GM18502 (cell line): ENCODE measurements around the gene APBB2.
"Not testable (repeated sequence)": the region's sequence is repeated elsewhere in the genome, so short reads cannot be mapped to it uniquely, and the experiment has no call there.

Source experiments
- ATAC-seq: cut with Tn5 transposase; IDR thresholded peaks from one replicate; pipeline ENCODE4 v1.9.1; 2021; ENCODE audit warnings: mild to moderate bottlenecking; ENCODE audit not compliant: unreplicated experiment, poor library complexity

Gene APBB2

DNA sequence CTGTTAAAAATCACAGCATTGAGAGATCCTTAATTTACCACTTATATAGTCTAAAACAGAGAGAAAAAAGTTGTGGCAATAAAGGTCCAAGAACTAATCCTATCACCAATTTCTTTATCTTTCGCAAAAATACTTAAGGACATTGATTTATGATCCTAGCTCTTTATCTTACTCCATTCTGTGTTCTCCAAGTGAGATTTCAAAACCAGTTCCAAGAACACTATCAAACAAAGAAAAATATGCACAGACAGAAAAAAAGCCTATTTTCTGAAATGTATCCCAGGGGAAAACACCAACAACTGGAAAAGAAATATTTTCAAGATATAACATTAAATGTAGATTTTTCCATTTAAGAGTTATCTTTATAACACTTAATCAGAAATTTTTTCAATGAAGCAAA lies 172.8 kb downstream of the APBB2 start:
- no peak for ATAC-seq

DNA sequence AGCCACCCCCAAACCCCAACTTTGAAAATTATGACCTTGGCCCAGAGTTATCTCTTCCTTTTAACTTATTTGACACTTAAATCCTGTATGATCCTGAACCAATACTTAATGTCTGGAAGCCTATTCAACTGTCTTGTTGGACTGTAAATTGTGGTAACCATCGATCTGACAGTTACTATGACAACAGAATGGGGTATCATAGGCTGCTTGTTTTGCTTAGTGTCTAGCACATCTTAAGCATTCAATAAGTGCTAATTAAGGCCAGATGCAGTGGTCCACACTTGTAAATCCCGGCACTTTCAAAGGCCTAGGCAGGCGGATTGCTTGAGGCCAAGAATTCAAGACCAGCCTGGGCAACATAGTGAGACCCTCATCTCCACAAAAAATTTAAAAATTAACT lies 175.0 kb downstream of the APBB2 start:
- no peak for ATAC-seq

DNA sequence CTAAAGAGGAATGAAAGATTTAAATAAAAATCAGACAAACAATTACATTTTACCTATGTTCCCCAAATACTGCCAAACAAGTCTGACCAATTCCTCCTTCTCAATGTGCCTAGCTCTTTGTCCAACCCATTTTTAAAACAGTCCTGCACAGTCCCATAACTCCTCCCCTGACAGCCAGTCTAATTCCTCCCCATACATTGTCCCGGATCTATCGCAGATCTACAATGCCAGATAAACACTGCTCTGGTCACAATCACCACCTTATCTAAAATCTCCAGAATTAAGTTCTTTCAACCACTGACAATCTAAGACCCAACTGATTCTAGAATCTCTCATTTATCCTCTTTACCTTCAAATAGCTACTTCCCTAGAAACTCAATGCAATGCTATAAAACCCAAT lies 176.0 kb downstream of the APBB2 start:
- no peak for ATAC-seq

DNA sequence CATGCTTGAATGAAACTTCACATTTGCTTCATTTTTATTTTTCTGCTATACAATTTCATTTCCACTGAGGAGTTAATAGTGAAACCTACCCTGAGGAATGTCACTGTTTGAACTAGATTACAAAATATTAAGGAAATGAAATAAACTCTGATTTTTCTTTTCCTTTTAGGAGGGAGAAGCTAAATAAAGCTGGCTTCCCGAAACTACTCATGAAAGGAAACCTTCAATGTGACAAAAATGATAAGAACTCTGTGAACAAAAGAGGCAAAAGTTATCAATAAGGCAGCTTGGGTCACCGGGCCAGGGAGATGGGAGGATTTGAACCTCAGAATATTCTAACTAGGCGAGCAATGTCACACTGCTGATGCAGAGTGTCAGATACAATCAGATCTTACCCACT lies 185.2 kb downstream of the APBB2 start:
- no peak for ATAC-seq

DNA sequence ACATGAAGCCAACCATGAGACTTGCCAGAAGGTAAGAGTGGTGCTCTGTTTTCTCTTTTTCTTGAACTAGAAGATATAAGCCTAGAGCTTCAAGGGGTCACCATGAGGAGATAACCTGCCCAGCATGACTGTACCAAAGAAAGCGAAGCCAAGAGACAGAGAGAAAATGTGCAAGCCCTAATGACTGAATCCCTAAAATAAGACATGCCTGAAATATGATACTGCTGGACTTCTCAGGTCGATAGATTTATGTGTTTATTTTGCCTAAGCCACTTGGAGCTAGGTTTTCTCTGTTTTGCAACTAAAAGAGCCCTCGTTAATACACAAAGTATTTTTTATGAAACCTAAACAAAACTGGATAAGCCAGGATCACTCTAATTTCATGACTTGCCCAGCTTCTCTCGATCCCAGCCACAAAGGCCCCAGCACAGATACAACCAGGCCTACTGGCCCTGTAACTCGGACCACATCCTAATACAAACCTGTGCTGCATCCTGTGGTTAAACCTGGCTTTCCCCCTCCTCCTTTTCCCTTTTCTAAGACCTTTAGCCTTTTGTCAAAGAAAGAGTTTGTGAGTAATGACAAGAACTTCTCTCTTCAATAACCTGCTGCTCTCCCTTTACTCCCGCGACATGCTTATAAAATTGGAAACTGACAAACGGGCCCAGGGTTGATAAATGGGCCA lies 185.8 kb downstream of the APBB2 start:
- ATAC-seq: no peak

DNA sequence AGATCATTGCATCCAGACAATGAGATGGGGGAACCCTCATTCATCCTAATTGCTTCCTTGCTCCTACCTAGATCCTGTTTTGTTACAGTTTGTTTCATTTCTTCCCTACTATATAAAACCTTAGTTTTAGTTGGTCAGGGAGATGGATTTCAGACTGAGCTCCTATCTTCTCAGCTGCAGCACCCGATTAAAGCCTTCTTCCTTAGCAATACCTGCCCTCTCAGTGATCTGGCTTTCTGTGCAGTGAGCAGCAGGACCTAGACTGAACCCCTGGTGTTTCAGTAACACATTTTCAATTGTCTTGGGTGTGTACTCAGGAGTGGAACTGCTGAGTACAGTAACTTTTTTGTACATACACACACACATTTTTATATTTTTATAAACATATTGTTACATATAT lies 187.4 kb downstream of the APBB2 start:
- ATAC-seq: no peak

DNA sequence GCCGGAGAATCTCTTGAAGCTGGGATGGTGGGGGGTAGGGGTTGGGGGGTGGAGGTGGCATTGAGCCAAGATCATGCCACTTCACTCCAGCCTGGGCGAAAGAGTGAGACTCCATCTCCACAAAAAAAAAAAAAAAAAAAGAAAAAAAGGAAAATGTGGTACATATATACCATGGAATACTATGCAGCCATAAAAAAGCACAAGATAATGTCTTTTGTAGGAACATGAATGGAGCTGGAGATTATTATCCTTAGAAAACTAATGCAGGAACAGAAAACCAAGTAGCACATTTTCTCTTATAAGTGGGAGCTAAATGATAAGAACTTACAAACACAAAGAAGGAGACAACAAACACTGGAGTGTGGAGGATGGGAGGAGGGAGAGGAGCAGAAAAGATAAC lies 188.5 kb downstream of the APBB2 start:
- no peak for ATAC-seq

DNA sequence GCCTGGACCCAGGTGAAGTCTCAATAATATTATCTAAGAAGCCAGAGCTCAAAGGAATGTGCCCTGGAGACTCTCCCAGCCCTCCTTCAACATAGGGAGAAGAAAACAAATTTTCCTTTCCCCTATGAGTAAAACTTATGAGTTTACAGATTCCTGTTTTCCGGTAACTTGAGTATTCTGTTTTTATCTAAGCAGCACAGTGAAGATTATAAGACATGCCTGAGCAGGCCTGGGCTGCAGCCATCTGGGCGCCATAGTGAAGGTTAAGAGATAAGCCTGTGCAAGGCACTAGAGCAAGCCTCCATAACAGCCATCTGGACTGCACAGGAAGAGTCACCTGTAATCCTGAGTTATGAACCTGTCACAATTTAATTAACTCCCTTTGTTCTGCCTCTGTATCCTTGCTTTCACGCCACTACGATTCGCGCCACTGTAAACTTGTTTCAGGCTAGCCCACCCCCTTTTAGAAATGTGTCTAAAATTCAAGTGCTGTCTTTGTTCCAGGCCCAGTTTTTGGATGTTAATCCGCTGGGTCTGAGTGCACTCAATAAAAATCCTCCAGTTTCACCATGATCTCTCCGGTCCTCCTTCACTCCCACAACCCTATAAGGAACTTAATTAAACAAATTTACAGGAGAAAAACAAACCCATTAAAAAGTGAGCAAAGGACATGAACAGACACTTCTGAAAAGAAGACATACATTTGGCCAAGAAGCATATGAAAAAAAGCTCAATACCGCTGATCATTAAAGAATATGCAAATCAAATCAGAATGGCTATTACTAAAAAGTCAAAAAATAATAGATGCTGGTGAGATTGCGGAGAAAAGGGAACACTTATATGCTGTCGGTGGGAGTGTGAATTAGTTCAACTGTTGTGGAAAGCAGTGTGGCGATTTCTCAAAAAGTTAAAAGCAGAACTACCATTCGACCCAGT lies 189.5 kb downstream of the APBB2 start:
- no peak for ATAC-seq

DNA sequence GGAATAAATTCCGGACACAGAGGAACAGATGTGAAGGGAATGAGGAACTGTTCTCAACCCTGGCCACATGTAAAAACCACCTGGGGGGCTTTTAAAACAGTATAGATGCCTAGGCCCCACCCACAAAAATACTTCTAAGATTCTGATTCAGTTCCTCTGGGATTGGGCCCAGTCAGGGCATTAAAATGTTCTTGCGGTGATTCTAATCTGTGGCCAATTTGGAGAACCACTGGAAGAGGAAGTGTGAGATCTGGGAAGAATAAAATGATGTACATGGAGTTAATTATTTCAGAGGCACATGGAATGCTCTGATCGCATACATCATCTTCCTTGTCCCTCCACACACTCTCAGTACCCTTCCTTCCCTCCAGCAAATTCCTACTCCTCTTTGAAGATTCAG lies 192.2 kb downstream of the APBB2 start:
- no peak for ATAC-seq

DNA sequence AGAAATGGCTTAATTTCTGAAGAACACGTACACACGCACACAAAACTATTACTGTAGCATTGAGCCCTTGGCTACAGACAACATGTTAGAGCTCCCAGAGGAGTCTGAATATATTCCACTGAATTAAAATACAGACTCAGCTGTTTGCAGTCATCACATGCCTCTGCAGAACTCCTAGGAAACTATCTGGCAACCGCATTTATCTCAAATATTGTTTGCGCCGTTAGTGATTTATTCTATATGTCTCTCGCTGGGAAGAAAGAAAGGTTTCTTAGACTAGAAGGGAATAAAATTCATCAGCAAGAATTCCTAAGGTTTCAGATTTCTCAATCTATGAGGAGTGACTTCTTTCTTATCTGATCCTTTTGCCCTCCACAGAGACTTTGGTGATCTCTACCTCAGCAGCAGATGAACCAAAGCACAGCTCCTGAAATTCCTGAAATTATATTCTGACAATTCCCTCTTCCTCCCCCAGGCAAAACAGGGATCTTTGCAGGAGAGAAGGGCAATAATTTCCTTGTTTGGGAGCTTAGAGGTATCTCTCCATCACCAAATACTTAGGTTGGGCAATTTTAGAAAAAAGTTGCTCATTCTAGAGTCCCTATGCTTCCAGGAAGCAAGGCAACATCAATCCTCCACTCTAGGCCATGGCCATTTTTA lies 199.2 kb downstream of the APBB2 start:
- ATAC-seq: no peak

DNA sequence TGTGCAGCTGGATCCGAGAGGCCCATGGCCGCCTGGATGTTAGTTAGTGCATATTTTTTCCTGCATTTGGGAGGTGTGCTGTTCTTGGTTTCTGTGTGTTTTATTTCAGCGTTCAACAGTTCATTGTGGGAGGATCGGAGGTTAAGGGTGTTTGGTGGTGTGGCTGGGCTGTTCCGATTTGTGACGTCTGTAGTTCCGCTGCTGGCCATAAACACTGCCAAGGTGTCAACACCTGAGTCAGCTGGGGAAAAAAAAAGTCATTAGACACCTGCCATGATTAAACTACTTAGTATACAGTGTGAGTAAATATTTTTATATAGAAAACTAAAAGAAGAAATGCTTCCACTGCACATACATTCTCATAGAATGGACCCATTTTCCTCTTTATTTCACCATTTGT lies 200.2 kb downstream of the APBB2 start:
- no peak for ATAC-seq

DNA sequence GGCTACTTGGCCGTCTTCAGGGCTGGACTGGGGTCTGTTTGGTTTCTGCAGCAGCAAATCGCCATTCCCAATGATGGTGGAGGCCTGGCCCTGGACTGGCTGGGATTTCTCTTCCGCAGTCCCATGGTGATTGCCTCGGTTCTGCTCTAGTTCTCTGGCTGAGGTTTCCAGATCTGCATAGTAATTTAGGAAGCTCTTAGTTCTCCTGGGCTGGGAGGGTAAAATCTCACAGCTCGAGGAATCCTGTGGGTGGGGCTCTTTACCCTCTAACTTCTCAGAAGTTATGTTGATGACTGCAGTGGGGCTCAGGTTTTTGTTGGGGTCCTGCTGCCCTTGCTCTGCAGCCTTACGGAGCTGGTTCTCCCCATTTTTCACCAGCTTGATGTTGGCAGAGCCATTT lies 200.6 kb downstream of the APBB2 start:
- ATAC-seq: no peak

DNA sequence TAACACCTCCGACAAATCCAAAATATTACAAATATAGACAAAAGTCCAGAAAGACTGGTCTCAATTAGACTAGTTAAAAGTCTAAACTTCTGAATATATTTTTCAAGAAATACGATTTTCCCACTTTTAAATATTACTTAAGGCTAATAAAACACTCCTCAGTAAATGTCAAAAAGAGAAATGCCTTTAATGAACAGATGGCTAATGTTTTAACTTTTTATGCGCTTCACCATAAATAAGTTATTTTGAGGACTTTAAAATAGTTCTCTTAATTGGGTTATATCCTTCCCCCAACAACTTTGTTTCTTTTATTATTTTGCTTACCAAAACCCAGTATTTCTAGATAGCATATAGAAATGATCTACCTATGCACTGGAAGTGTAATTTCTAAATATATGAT lies 201.4 kb downstream of the APBB2 start:
- ATAC-seq: no peak

DNA sequence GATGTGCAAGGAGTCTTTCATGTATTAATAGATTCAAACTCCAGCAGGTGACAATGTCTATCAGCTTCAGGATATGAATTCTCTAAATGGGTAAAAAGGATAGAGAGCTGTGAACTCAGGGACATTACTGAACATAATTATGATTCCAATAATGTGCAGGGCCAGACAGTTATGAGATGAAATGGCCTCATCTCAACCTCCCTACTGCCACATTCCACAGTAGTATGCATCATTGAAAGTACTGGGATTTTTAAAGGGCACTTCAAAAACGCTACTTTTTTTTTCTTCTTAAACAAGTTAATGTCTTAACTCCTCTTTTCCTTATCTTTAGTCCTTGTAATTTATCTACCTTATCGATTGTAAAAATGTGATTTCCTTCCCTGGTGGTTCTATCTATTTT lies 202.0 kb downstream of the APBB2 start:
- no peak for ATAC-seq

DNA sequence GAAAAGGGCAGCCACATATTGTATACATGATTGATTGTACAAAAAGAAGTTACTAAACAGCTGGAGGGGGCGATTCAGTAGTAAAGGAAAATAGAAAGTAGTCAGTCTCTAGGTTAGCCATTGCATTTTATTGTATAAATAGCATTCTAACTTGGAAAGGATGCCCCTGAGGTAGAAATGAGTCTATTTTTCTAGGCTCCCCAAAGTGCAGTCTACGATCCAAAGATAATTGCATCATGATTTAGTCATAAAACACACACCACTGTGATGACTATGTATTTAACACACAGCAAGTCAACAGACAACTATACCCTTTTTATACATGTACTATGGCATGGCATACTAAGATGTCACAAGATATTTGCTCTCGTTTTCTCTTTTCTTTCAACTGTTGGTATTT lies 204.9 kb downstream of the APBB2 start:
- no peak for ATAC-seq

DNA sequence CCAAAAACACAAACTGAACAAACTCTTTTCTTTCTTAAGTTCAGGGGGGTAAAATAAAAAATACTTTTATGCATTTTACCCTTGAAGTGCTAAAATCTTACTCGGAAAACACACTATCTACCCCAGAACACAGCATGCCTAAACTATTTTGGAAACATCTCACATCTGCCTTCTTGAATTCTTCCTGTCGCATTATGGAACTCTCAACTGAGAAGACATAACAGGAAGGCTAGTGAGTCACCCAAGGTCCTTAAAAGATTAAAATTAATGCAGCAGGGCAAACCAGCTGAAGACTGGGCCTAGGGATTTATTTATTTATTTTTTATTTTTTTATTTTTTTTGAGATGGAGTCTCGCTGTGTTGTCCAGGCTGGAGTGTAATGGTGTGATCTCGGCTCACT lies 208.2 kb downstream of the APBB2 start:
- no peak for ATAC-seq

DNA sequence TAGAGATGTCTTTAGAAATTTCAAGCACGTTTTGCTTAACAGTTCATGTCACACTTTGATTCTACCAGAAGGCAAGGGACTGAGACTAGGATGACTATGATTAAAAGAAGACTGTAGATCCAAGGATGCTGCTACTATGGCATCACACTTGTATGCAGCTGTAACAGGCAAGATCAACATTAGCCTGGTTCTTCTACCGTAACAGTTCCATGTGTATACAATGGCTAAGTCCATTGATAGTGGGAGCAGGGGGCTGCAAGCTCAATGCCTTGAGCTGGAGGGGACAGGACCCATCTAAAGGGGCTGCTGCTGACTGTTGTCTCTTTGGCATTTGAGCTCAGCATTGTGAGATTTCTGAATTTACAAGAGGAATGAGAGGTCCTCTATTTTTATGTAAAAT lies 212.0 kb downstream of the APBB2 start:
- no peak for ATAC-seq

DNA sequence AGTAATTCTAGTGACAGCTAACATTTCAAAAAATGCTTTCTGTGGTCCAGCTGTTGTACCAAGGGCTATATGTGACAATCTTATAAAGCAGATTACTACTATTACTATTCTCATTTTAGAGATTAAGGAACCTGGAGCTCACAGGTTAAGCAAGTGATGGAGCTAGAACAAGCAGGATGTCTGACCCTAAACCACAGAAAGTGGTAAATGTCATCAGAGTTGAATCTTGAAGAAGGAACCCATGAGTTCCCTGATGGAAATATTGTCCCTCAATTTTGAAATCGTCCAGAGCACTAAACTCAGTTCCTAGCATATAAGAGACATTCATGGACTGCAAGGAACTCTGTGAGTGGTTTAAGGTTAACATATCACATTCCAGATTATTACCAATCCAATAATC lies 214.0 kb downstream of the APBB2 start:
- no peak for ATAC-seq

DNA sequence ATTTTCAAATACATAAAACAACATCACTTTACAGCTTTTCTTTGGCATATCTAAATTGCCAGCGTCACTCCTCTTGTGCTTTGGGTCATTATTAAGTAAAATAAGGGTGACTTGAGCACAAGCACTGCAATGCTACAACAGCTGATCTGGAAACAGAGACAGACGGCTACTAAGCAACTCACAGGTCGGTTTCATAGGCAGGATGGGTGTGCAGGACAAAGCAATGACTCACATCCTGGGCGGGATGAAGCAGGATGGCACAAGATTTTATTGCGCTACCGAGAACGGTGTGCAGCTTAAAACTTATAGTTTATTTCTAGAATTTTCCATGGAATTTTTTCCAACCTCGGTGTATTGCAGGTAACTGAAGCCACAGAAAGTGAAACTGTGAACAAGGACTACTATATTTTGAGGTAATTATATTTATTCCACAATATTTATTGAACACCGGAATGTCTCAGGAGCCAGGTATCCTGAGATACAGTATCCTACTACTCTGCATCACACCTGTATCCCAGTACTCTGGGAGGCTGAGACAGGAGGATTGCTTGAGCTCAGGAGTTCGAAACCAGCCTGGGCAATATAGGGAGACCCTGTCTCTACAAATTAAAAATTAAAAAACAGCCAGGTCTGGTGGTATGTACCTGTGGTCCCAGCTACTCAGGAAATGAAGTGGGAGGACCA lies 215.5 kb downstream of the APBB2 start:
- ATAC-seq: no peak

DNA sequence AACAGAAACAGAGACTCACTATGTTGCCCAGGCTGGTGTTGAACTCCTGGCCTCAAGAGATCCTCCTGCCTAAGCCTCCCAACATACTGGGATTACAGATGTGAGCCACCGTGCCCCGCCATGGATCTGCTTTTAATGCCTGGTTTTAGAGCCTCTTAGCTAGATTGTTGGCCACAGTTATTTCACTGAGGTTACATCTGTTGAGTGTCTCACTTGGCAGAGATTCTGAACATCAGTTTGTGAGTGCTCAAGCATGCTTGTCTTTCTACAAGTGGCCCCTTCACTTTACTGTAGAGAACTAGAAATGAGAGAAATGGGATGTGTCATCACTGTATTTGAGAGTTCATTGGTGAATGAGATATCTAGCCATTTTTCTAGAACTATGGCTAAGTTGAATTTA lies 218.5 kb downstream of the APBB2 start:
- no peak for ATAC-seq

DNA sequence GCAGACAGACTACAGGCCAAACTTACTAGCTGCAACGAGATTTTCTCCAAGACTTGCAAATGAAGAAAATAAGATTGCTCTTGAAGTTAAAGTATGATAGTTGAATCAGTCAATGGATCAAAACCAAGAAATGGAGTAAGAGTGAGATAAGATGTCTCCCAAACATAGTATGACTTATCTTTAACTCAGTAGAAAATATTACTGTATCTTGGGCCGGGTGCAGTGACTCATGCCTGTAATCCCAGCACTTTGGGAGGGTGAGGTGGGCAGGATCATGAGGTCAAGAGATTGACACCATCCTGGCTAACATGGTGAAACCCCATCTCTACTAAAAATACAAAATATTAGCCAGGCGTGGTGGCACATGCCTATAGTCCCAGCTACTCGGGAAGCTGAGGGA lies 220.0 kb downstream of the APBB2 start:
- ATAC-seq: not testable (repeated sequence)
